Measurements from ENCODE around the gene UTP25. TPM values are rescaled to one million over a fixed set of nuclear protein-coding genes. Genes with fewer than 3 reads are reported as not detected.
A peak's percentile ranks its signal among the peaks of the same experiment; 100 is the strongest.

UTP25 gene
- total RNA-seq, 2 donors from 2014 or later = 4.3 to 6.0 TPM

DNA sequence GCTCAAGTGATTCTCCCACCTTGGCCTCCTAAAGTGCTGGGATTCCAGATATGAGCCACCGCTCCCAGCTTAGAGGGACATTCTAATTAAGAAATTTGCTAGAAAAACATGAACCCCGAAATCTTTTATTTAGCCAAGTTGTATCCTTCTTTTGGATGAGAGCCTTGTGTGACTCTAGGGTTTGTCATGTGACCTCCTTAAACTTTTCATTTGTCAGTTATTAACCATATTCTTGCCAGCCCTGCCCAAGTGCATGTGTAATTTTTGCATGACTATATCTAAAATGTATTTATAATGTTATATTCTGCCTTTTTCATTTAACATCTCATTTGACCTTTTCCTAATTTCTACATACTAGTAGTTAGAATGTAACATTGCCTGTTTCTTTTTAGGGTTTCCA lies 1.9 kb downstream of the UTP25 start:
- H3K27ac Mint-ChIP-seq = no peak overlapping the region
- H3K4me3 ChIP-seq (ENCODE audit: low read length) = no peak overlapping the region
- no peaks in the 10 kb centered on the region for H3K9me3 ChIP-seq (ENCODE audit: control insufficient read depth, low read length)
- no peak for TF ChIP-seq CTCF (conservative IDR thresholded peaks at IDR 0.05)
- no peak for DNase-seq
- no peak overlapping the region for H3K9ac ChIP-seq (ENCODE audit: extremely low read depth, low read length, poor library complexity, severe bottlenecking)
- 92 to 100% methylated on average over 1 to 2 of the region's 2 CpGs for WGBS, 2 experiments (ENCODE audit: insufficient coverage in 1 of 2, insufficient read length in 1 of 2)
- H3K4me1 ChIP-seq (ENCODE audit: control insufficient read depth, insufficient read depth, low read length) = no peaks in the 10 kb centered on the region
- H3K9me3 Mint-ChIP-seq = no peaks in the 10 kb centered on the region
- H3K4me1 Mint-ChIP-seq = peaks cover 2% of the 10 kb centered on the region
- H3K27ac ChIP-seq (ENCODE audit: low read depth, low read length) = no peak overlapping the region
- peaks cover 43% of the 10 kb centered on the region for H3K36me3 ChIP-seq (ENCODE audit: control insufficient read depth, insufficient read depth, low read length)
- H3K27me3 ChIP-seq (ENCODE audit: control insufficient read depth, insufficient read depth, low read length, poor library complexity, severe bottlenecking) = peaks cover 7% of the 10 kb centered on the region
- H3K27me3 Mint-ChIP-seq (ENCODE audit: insufficient read depth) = peaks cover 2% of the 10 kb centered on the region
- peaks cover 31% of the 10 kb centered on the region for H3K36me3 Mint-ChIP-seq (ENCODE audit: low read depth)
- peak overlapping the region; percentile 91 for H3K4me3 Mint-ChIP-seq

DNA sequence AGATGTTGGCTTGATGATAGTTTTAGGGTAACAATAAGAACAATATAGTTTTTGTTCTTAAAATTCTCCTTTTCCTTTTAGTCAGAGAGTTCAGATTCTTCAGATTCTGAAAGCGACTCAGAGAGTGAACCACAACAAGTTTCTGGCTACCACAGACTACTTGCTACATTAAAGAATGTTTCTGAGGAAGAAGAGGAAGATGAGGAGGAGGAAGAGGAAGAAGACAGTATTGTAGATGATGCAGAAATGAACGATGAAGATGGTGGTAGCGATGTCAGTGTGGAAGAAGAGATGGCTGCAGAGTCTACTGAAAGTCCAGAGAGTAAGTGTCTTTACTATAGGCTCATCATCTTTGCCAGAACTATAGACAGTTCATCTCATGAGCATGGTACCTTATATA lies 3.0 kb downstream of the UTP25 start:
- Mint-ChIP-seq H3K27ac (no peak overlapping the region), H3K27me3 (ENCODE audit: insufficient read depth) (peaks cover 2% of the 10 kb centered on the region), H3K4me1 (peaks cover 2% of the 10 kb centered on the region), H3K36me3 (ENCODE audit: low read depth) (peaks cover 37% of the 10 kb centered on the region), H3K4me3 (no peak overlapping the region), H3K9me3 (no peaks in the 10 kb centered on the region)
- Histone ChIP-seq H3K36me3 (ENCODE audit: control insufficient read depth, insufficient read depth, low read length) (peaks cover 53% of the 10 kb centered on the region), H3K4me3 (ENCODE audit: low read length) (no peak overlapping the region), H3K27ac (ENCODE audit: low read depth, low read length) (no peak overlapping the region), H3K9ac (ENCODE audit: extremely low read depth, low read length, poor library complexity, severe bottlenecking) (no peak overlapping the region), H3K27me3 (ENCODE audit: control insufficient read depth, insufficient read depth, low read length, poor library complexity, severe bottlenecking) (no peaks in the 10 kb centered on the region), H3K4me1 (ENCODE audit: control insufficient read depth, insufficient read depth, low read length) (no peaks in the 10 kb centered on the region), H3K9me3 (ENCODE audit: control insufficient read depth, low read length) (no peaks in the 10 kb centered on the region)
- no peak for DNase-seq
- WGBS, 2 experiments (ENCODE audit: insufficient coverage in 1 of 2, insufficient read length in 1 of 2) = 91 to 100% methylated on average over 2 to 3 of the region's 3 CpGs
- no peak for TF ChIP-seq CTCF (conservative IDR thresholded peaks at IDR 0.05)

GRCh38 chr1:209831615-209832014 lies 3.8 kb downstream of the UTP25 start:
- Mint-ChIP-seq H3K4me1 (peaks cover 2% of the 10 kb centered on the region), H3K9me3 (no peaks in the 10 kb centered on the region), H3K4me3 (no peak overlapping the region), H3K27me3 (ENCODE audit: insufficient read depth) (no peaks in the 10 kb centered on the region), H3K36me3 (ENCODE audit: low read depth) (peaks cover 46% of the 10 kb centered on the region), H3K27ac (no peak overlapping the region)
- Histone ChIP-seq H3K9ac (ENCODE audit: extremely low read depth, low read length, poor library complexity, severe bottlenecking) (no peak overlapping the region), H3K4me1 (ENCODE audit: control insufficient read depth, insufficient read depth, low read length) (no peaks in the 10 kb centered on the region), H3K36me3 (ENCODE audit: control insufficient read depth, insufficient read depth, low read length) (peaks cover 62% of the 10 kb centered on the region), H3K27me3 (ENCODE audit: control insufficient read depth, insufficient read depth, low read length, poor library complexity, severe bottlenecking) (no peaks in the 10 kb centered on the region), H3K27ac (ENCODE audit: low read depth, low read length) (no peak overlapping the region), H3K9me3 (ENCODE audit: control insufficient read depth, low read length) (no peaks in the 10 kb centered on the region), H3K4me3 (ENCODE audit: low read length) (no peak overlapping the region)
- DNase-seq = no peak
- WGBS, 2 experiments (ENCODE audit: insufficient coverage in 1 of 2, insufficient read length in 1 of 2) = 94% methylated on average over 1 of the region's 1 CpG; no CpG with 5 or more reads in 1 of the 2 experiments
- no peak for TF ChIP-seq CTCF (conservative IDR thresholded peaks at IDR 0.05)

Data from endodermal cell (in vitro differentiated cells).